Common myeloid progenitor, CD34-positive (primary cell): ENCODE results near the gene PLCG1.

Source experiments
- CTCF ChIA-PET: fragments of 350-600 bp; sonication (Branson Sonifier 250); formaldehyde crosslinking; loops from one replicate; lab custom pipeline; 2021; ENCODE audit warnings: antibody characterized with exemption; lab: Charles Lee
- POLR2A ChIA-PET: fragments of 350-600 bp; sonication (Branson Sonifier 250); formaldehyde crosslinking; loops from one replicate; lab custom pipeline; 2021; ENCODE audit warnings: antibody characterized with exemption; lab: Charles Lee
- DNase-seq, 3 donors: peaks; one replicate each; pipeline versions ENCODE4 v3.0.0 to v3.0.0-alpha.2; 2013
- H3K27ac ChIP-seq, 2 experiments: 1 replicate in 1 of 2; 2 replicates in 1 of 2; pipeline ENCODE4 v1.7.0; 2013; ENCODE audit warnings: inconsistent platforms in 2 of 2, low read length in 2 of 2, mild to moderate bottlenecking in 2 of 2, low read depth in 1 of 2, moderate library complexity in 1 of 2; ENCODE audit not compliant: severe bottlenecking in 2 of 2, insufficient read depth in 1 of 2, poor library complexity in 1 of 2
- H3K27me3 ChIP-seq, 5 experiments: replicated peaks in 2 of 5; 1 replicate in 3 of 5; 2 replicates in 2 of 5; pipeline versions ENCODE4 v1.6.1 to v1.7.0; 2013; ENCODE audit warnings: low read length in 4 of 5, mild to moderate bottlenecking in 2 of 5, moderate library complexity in 2 of 5, inconsistent platforms in 1 of 5; ENCODE audit not compliant: insufficient read depth in 5 of 5, control insufficient read depth in 4 of 5
- H3K36me3 ChIP-seq, 4 experiments: 1 replicate in 2 of 4; 2 replicates in 2 of 4; pipeline versions ENCODE4 v1.6.1 to v1.7.0; 2013; ENCODE audit warnings: low read length in 3 of 4, control low read depth in 1 of 4, mild to moderate bottlenecking in 1 of 4; ENCODE audit not compliant: control insufficient read depth in 4 of 4, insufficient read depth in 4 of 4
- H3K4me1 ChIP-seq, 4 experiments: 1 replicate in 3 of 4; 2 replicates in 1 of 4; pipeline versions ENCODE4 v1.6.1 to v1.7.1; 2013; ENCODE audit warnings: low read length in 3 of 4, mild to moderate bottlenecking in 3 of 4, control low read depth in 1 of 4, inconsistent platforms in 1 of 4, moderate library complexity in 1 of 4; ENCODE audit not compliant: control insufficient read depth in 4 of 4, insufficient read depth in 4 of 4; ENCODE audit errors: control extremely low read depth in 1 of 4
- H3K4me3 ChIP-seq, 7 experiments: 1 replicate in 4 of 7; 2 replicates in 3 of 7; pipeline versions ENCODE4 v1.5.1 to v1.7.0; 2013; ENCODE audit warnings: mild to moderate bottlenecking in 7 of 7, low read length in 6 of 7, moderate library complexity in 6 of 7, inconsistent platforms in 2 of 7, low read depth in 2 of 7, control low read depth in 1 of 7; ENCODE audit not compliant: insufficient read depth in 4 of 7, control insufficient read depth in 1 of 7; ENCODE audit errors: extremely low read depth in 1 of 7
- H3K9me3 ChIP-seq, 5 experiments: 1 replicate in 4 of 5; 2 replicates in 1 of 5; pipeline versions ENCODE4 v1.6.1 to v1.7.1; 2013; ENCODE audit warnings: low read length in 4 of 5, mild to moderate bottlenecking in 2 of 5, inconsistent platforms in 1 of 5, low read depth in 1 of 5, moderate library complexity in 1 of 5; ENCODE audit not compliant: control insufficient read depth in 4 of 5, insufficient read depth in 2 of 5; ENCODE audit errors: control extremely low read depth in 1 of 5
- WGBS: methylation state at CpG from one replicate; pipeline ENCODE4 v1.1.5; 2013; ENCODE audit not compliant: insufficient coverage; 5-methylcytosine and 5-hydroxymethylcytosine counted together

The PLCG1 gene

DNA sequence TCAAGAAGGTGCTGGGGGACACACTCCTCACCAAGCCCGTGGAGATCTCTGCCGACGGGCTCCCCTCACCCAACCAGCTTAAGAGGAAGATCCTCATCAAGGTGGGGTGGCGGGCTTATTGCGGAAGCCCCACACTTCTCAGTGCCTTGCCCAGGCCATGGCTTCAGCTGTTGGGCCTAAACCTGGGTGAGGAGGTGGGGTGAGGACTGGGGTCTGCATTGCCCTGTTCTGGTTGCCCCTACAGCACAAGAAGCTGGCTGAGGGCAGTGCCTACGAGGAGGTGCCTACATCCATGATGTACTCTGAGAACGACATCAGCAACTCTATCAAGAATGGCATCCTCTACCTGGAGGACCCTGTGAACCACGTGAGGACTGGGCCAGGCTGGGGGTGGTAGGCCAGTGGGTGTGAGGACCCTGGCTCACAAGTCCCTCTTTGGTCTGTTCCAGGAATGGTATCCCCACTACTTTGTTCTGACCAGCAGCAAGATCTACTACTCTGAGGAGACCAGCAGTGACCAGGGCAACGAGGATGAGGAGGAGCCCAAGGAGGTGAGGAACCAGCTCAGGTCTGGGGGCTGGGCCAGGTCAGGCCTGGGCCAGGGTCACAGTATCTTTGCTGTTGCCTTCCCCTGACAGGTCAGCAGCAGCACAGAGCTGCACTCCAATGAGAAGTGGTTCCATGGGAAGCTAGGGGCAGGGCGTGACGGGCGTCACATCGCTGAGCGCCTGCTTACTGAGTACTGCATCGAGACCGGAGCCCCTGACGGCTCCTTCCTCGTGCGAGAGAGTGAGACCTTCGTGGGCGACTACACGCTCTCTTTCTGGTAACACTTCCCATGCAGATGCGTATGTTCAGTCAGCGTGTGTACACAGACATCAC, 27.9 kb downstream of the PLCG1 start:
- Histone ChIP-seq H3K36me3 (peaks cover 4 to 65% (median 26%) of the 10 kb centered on the region in 4 experiments), H3K27ac (no peak overlapping the region), H3K27me3 (peaks cover 0 to 89% (median 43%) of the 10 kb centered on the region in 5 experiments), H3K4me3 (no peak overlapping the region), H3K9me3 (no peaks in the 10 kb centered on the region), H3K4me1 (peaks cover 0 to 12% (median 9%) of the 10 kb centered on the region in 4 experiments)
- DNase-seq, result no peak
- ChIA-PET POLR2A (no interaction called here), CTCF (interaction anchor here (0.7 to 3.5 kb wide), 6 partner anchors 8 to 29 kb away, joined by 3 to 10 read pairs (median 6); no protein-coding TSS in a partner anchor)
- 92% methylated on average over 24 of the region's 24 CpGs for WGBS

DNA sequence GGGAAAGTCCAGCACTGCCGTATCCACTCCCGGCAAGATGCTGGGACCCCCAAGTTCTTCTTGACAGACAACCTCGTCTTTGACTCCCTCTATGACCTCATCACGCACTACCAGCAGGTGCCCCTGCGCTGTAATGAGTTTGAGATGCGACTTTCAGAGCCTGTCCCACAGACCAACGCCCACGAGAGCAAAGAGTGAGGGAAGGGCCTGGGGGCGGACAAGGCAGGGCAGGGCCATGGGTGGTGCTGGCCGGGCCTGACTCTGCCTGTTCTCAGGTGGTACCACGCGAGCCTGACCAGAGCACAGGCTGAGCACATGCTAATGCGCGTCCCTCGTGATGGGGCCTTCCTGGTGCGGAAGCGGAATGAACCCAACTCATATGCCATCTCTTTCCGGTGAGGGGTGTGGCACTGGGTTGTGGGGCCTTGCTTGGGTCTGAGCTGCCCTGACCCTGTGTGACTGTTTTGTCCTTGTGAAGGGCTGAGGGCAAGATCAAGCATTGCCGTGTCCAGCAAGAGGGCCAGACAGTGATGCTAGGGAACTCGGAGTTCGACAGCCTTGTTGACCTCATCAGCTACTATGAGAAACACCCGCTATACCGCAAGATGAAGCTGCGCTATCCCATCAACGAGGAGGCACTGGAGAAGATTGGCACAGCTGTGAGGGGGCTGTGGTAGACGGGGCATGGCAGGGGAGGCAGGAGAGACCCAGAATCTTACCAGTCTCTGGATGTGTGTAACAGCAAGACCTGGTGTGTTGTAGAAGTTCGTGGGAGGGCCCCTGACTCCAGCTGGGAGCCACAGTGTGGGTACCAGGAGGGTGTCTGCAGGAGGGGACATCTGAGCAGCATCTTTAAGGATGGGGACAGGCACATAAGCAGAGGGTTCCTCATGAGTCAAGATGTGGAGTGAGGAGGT, 29.1 kb downstream of the PLCG1 start:
- no peak overlapping the region for H3K4me3 ChIP-seq
- DNase-seq, result no peak
- 98% methylated on average over 26 of the region's 27 CpGs for WGBS
- H3K4me1 ChIP-seq, result peaks cover 0 to 12% (median 9%) of the 10 kb centered on the region in 4 experiments
- H3K27ac ChIP-seq, result no peak overlapping the region
- no peaks in the 10 kb centered on the region for H3K9me3 ChIP-seq
- ChIA-PET CTCF (interaction anchor here (0.6 to 3.5 kb wide), 5 partner anchors 10 to 39 kb away, joined by 3 to 10 read pairs (median 4); no protein-coding TSS in a partner anchor), POLR2A (no interaction called here)
- H3K27me3 ChIP-seq, result peaks cover 0 to 86% (median 40%) of the 10 kb centered on the region in 5 experiments
- peaks cover 4 to 66% (median 26%) of the 10 kb centered on the region in 4 experiments for H3K36me3 ChIP-seq

DNA sequence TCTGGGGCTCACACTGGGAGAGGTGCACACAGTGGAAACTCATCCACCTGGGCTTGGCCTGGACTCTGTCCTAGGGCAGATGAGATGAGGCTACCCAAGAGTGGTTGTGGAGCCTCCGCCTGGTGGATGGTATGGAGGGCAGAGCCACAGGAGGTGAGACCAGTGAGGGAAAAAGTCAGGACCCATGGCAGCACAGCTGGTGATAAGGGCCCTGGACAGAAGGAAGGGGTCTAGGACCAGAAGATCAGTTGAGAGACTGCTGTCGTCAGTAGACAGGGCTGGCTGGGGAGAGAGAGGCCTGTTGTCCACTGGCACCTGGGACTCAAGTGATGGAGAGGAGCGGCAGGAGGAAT, 29.8 kb downstream of the PLCG1 start:
- POLR2A ChIA-PET, result no interaction called here
- peaks cover 0 to 87% (median 46%) of the 10 kb centered on the region in 5 experiments for H3K27me3 ChIP-seq
- H3K4me3 ChIP-seq, result no peak overlapping the region
- WGBS, result 96% methylated on average over 2 of the region's 3 CpGs
- H3K27ac ChIP-seq, result no peak overlapping the region
- H3K4me1 ChIP-seq, result peaks cover 0 to 12% (median 9%) of the 10 kb centered on the region in 4 experiments
- CTCF ChIA-PET, result interaction anchor here (0.6 to 3.3 kb wide), 5 partner anchors 12 to 40 kb away, joined by 3 to 9 read pairs (median 4); no protein-coding TSS in a partner anchor
- H3K9me3 ChIP-seq, result no peaks in the 10 kb centered on the region
- no peak for DNase-seq
- H3K36me3 ChIP-seq, result peaks cover 4 to 70% (median 28%) of the 10 kb centered on the region in 4 experiments

DNA sequence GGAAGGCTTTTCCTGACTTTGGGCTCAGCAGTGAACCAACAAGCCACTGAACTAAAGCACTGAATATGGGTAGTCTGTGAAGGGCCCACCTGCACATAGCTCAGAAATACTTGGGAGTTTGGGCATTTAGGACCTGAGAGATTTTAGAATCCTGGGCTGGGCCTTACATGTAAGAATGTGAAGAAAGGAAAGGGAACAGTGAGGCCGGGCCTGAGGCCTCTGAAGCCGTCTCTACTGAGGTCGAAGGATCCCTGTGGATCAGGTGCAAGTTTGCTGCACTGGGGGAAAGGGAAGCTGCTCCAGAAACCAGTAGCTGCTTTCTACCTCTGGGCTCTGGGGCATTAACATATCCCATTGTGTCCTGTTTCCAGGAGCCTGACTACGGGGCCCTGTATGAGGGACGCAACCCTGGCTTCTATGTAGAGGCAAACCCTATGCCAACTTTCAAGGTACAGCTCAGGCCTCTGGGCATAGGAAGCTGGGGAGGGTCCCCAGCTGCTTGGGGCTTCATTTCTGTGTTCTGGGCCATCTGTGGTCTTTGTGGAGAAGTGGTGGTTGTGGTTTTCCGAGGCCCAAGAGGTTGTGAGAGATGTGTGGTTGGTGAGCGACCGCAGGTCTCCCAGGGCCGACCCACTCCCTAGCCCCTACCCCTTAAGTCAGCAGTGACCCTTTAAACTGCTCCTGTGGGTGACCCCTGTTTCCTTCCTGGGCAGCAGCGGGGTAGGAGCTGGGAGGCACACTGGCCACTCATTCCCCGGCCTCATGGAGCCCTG, 30.3 kb downstream of the PLCG1 start:
- Histone ChIP-seq H3K27me3 (peaks cover 0 to 84% (median 42%) of the 10 kb centered on the region in 5 experiments), H3K4me1 (peaks cover 0 to 12% (median 9%) of the 10 kb centered on the region in 4 experiments), H3K4me3 (no peak overlapping the region), H3K9me3 (no peaks in the 10 kb centered on the region), H3K27ac (no peak overlapping the region), H3K36me3 (peaks cover 5 to 70% (median 29%) of the 10 kb centered on the region in 4 experiments)
- ChIA-PET POLR2A (no interaction called here), CTCF (interaction anchor here (0.6 to 3.3 kb wide), 8 partner anchors 8 to 172 kb away, joined by 3 to 9 read pairs (median 4); no protein-coding TSS in a partner anchor)
- WGBS, result 42% methylated on average over 10 of the region's 11 CpGs
- DNase-seq, result peak; percentile 57 to 88 (median 86)

DNA sequence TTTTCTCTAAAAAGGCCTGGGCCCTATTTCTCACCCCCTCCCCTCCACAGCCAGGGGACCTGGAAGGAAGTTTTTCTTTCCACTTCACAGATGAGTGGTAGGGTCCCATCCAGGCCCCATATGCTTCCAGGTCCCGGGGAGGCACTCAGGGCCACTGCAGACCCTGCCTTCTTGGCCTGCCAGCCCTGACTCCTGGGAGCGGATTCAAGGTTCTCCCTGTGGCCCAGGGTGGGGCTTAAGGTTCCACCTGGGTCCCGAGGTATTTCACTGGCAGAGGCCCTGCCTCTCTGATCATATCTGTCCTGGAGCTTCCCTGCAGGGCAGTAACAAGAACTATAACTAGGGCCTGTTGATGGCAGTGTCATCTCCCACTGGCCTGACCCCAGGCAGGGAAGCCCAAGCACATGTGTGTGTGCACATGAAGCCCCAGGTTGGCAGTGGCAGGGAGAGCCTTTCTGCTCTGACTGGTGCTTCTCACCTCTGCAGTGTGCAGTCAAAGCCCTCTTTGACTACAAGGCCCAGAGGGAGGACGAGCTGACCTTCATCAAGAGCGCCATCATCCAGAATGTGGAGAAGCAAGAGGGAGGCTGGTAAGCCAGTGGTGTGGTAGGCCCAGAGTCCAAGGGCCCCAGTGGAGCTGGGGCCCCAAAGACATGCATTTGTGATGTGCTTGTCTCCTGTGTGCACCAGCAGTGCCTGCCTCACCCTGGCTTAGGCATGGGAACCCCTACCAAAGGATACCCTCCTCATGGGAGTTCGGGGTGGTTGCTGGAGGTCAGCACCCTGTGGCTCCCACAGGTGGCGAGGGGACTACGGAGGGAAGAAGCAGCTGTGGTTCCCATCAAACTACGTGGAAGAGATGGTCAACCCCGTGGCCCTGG, 31.2 kb downstream of the PLCG1 start:
- H3K27me3 ChIP-seq, result peaks cover 0 to 78% (median 38%) of the 10 kb centered on the region in 5 experiments
- no peak for DNase-seq
- no peak overlapping the region for H3K4me3 ChIP-seq
- 86% methylated on average over 10 of the region's 10 CpGs for WGBS
- CTCF ChIA-PET, result interaction anchor here (0.9 to 2.7 kb wide), 6 partner anchors 7 to 171 kb away, joined by 3 to 9 read pairs (median 4); no protein-coding TSS in a partner anchor
- H3K36me3 ChIP-seq, result peaks cover 7 to 65% (median 27%) of the 10 kb centered on the region in 4 experiments
- no peaks in the 10 kb centered on the region for H3K9me3 ChIP-seq
- H3K27ac ChIP-seq, result no peak overlapping the region
- H3K4me1 ChIP-seq, result peaks cover 0 to 12% (median 9%) of the 10 kb centered on the region in 4 experiments
- POLR2A ChIA-PET, result no interaction called here
